DLD1 (cell line): Measurements from ENCODE around the gene PLEKHH2.

Source experiments
- in situ Hi-C: cut with HindIII; loops from 2 replicates; pipeline ENCODE4 v1.10.0; 2017; ENCODE audit warnings: low sequenced_read_pairs

PLEKHH2 gene

DNA sequence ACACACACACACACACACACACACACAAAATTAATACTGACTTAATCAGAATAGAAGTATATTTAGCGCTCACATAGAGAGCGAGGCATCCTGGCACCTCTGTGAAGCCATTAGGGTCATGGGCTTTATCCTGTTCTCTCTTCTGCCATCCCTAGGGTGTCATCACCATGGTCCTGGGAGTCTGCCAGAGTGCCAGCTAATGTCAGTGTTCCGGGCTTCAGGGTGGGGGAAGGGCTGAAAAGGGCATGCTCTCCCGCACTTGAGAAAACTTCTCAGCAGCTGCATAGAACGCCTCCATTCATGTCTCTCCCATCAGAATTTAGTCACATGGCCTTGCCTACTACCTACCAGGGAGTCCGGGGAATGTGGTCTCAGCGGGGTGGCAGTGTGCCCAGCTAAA lies 117.1 kb downstream of the PLEKHH2 start:
- in situ Hi-C loops = loop anchor here (10.0 kb wide), 1 partner anchor 919 kb away; no protein-coding TSS in a partner anchor

DNA sequence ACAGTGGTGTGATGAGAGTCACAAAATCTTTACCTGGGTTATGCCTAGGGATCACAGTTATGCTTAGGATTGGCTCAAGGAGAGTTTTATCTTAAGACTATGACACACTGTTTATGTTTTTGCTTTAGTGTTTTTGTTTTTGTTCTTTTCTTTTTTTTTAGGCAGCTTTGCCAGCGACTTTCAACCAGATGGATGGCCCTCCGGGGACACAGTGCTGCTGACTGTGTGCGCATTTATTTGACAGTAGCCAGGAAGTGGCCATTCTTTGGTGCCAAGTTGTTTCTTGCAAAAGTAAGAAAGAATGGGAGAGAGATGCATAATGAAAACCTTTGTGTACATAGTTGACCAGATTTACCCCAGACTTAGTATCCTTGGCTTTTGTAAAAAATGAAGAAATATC lies 121.7 kb downstream of the PLEKHH2 start:
- in situ Hi-C loops = loop anchor here (10.0 kb wide), 1 partner anchor 924 kb away; no protein-coding TSS in a partner anchor

DNA sequence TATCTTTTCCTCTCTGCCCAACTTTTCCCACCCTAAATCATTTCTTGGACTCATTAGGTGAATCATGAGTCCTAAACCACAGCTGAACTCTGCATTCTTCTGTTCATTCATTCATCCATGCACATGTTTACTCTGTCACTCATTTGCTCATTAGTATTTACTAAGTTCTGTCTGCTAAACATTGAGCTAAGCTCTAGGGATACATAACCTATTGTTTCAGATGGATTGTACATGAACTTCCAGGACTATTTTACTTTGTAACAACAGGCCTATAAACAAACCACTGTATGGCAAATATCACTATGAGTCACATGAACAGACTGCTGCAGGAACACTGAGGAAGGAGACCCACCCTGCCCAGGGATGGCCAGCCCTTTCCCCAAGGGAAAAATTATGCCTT lies 122.1 kb downstream of the PLEKHH2 start:
- in situ Hi-C loops = loop anchor here (10.0 kb wide), 1 partner anchor 924 kb away; no protein-coding TSS in a partner anchor

GRCh38 chr2:43762286-43762685 lies 125.2 kb downstream of the PLEKHH2 start:
- in situ Hi-C loops = no loop called here

GRCh38 chr2:43763091-43763490 lies 126.0 kb downstream of the PLEKHH2 start:
- in situ Hi-C loops = no loop called here

GRCh38 chr2:43764086-43764705 lies 127.1 kb downstream of the PLEKHH2 start:
- in situ Hi-C loops = no loop called here

- in situ Hi-C loops = no loop called here
These were observed 128.9 kb downstream of the PLEKHH2 start for GRCh38 chr2:43766006-43766405.

DNA sequence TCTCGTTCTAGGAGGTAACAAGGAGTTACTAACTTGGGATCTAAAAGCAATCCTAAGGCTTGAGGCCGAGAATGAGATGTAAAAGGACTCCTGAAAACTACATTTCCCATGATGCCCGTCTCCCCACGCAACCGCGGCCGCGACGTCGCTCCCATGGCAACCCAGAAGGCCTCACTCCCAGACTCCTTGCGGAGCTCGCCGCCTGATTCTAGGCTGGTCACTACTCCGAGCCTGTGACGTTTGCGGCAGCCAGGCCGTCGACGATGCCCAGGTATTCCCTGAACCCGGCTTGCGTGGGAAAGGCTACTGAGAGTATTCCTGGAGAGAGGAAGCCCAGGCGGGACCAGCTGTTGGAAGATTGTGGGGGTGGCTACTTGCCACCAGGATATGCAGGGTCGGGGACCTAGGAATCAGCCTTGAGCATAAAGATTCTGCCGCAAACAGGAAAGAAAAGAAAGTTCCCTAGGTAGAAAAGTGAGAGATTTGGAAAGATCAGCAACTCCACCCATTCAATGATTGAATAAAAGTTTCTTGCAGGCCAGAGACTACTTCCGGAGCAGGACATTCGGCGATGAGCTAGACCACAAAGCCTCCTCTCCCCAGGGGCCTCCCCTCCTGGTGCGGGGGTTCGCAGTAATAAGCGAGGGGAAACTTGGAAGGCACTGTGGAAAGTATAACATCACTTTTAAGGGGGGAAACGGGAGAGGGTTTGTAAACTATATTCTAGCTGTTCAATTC lies 137.0 kb downstream of the PLEKHH2 start, which contains the start of gene DYNC2LI1:
Gene DYNC2LI1, plus strand, starts transcription at position 164 of the 738 bp plus-strand sequence. Its CDS starts 100 bp downstream, at position 264.
- in situ Hi-C loops = no loop called here

GRCh38 chr2:43774617-43775016 lies 137.6 kb downstream of the PLEKHH2 start:
- in situ Hi-C loops = no loop called here

- in situ Hi-C loops = no loop called here
These were observed 139.3 kb downstream of the PLEKHH2 start for GRCh38 chr2:43776324-43776723.

GRCh38 chr2:43777306-43777926 lies 140.4 kb downstream of the PLEKHH2 start:
- in situ Hi-C loops = no loop called here

- in situ Hi-C loops = no loop called here
These were observed 141.2 kb downstream of the PLEKHH2 start for GRCh38 chr2:43778233-43778632.

DNA sequence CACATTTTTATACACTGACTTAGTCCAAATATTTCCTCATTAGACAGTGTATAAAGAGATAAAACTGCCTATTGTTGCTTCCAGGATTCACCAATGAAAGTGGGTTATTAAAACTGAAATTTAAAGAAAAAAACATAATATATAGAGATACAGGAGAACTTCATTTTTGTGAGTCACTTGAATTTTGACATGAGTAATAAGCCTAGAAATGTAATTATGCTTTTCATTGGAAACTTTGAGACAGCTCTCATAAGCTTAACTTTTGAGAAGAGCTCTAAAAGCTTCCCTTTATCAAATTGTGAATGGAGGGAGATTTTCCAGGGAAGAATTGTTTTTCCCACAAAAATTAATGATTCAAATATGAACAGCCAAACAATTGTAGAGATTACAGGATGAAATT lies 150.8 kb downstream of the PLEKHH2 start:
- in situ Hi-C loops = no loop called here

- in situ Hi-C loops = no loop called here
These were observed 151.6 kb downstream of the PLEKHH2 start for GRCh38 chr2:43788646-43789045.

DNA sequence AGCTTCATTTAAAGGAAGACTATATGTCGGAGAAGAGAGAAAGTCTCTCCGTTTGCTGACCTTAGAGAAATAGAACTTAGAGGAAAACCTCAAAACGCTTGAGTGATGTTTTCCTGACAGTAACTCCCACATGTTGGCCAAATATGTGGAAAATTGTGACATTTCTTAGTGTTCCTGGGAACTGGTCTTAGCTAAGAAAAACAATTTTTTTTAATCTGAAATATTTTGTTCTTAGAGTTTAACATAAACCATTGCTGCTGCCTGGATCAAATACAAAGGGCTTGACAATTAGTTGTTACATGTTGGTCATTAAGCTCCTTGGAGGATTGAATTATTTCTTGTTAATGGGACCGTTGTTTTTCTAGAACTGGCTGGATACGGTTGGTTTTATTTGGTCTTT lies 153.1 kb downstream of the PLEKHH2 start:
- in situ Hi-C loops = no loop called here

GRCh38 chr2:43791035-43791765 lies 154.1 kb downstream of the PLEKHH2 start:
- in situ Hi-C loops = no loop called here

DNA sequence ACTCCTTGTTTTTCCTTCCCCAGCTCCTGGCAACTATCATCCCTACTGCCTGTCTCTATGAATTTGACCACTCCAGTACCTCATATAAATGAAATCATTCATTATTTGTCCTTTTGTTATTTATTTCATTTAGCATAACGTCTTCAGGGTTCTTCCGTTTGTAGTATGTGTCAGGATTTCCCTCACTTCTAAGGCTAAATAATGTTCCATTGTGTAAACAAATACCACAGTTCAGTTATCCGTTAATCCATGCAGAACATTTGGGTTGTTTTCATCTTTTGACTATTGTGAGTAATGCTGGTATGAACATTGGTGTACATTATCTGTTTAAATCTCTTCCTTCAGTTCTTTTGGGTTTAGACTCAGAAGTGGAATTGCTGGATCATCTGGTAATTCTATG lies 155.6 kb downstream of the PLEKHH2 start:
- in situ Hi-C loops = no loop called here

GRCh38 chr2:43794956-43795355 lies 157.9 kb downstream of the PLEKHH2 start:
- in situ Hi-C loops = no loop called here

- in situ Hi-C loops = no loop called here
These were observed 159.1 kb downstream of the PLEKHH2 start for GRCh38 chr2:43796206-43796605.

DNA sequence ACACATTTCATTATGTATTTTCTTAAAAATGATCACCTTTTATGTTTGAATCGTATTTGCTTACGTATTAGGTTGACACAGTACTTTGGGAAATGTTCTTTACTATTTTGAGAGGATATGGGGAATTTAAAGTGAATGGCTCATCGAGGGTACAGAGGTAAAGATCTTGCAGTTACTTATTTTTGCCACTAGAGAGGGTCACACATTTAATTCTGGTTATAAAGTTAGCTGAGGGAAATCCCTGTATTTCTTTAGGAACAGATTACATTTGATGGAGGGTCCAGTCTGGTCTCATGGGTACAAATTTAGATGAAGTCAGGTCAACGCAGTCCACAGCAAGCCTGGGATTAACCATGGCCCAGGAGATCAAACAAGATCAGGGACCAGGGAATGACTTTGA lies 161.2 kb downstream of the PLEKHH2 start:
- in situ Hi-C loops = no loop called here

GRCh38 chr2:43800894-43801293 lies 163.8 kb downstream of the PLEKHH2 start:
- in situ Hi-C loops = no loop called here
